ENCODE measurements around the gene TSEN15. TPM values are rescaled to one million over a fixed set of nuclear protein-coding genes. Genes with fewer than 3 reads are reported as not detected.
A peak's percentile ranks its signal among the peaks of the same experiment; 100 is the strongest.

Gene TSEN15
- total RNA-seq, 1 experiment from 2014 or later: 97.5 TPM

- no peak for DNase-seq (ENCODE audit: unreplicated experiment)
- TF ChIP-seq CTCF (IDR thresholded peaks at IDR 0.05; ENCODE audit: unreplicated experiment): no peak
- POLR2A ChIA-PET: interaction anchor here (0.9 kb wide), 1 partner anchor 63 kb away, joined by 3 read pairs; no protein-coding TSS in a partner anchor
- H3K4me1 Mint-ChIP-seq (ENCODE audit: insufficient read depth, unreplicated experiment): peaks cover 6% of the 10 kb centered on the region
- H3K27ac Mint-ChIP-seq (ENCODE audit: low read depth, unreplicated experiment): no peak overlapping the region
- H3K4me3 Mint-ChIP-seq (ENCODE audit: unreplicated experiment): no peak overlapping the region
- CTCF ChIA-PET: interaction anchor here (0.7 to 1.6 kb wide), 3 partner anchors 29 to 571 kb away, joined by 3 read pairs; no protein-coding TSS in a partner anchor
- no peaks in the 10 kb centered on the region for H3K36me3 Mint-ChIP-seq (ENCODE audit: insufficient read depth, unreplicated experiment)
- intact Hi-C loops (cut with micrococcal nuclease): no loop called here
- no TSS peak for BruUV-seq (replicated peaks)
- H3K27me3 Mint-ChIP-seq (ENCODE audit: insufficient read depth, unreplicated experiment): no peaks in the 10 kb centered on the region
- H3K9me3 Mint-ChIP-seq (ENCODE audit: unreplicated experiment): no peaks in the 10 kb centered on the region
These were observed 63.4 kb downstream of the TSEN15 start for GRCh38 chr1:184114818-184115398.

GRCh38 chr1:184116287-184116686 lies 64.8 kb downstream of the TSEN15 start:
- no peaks in the 10 kb centered on the region for H3K9me3 Mint-ChIP-seq (ENCODE audit: unreplicated experiment)
- H3K27me3 Mint-ChIP-seq (ENCODE audit: insufficient read depth, unreplicated experiment): no peaks in the 10 kb centered on the region
- no peak overlapping the region for H3K4me3 Mint-ChIP-seq (ENCODE audit: unreplicated experiment)
- H3K36me3 Mint-ChIP-seq (ENCODE audit: insufficient read depth, unreplicated experiment): no peaks in the 10 kb centered on the region
- CTCF ChIA-PET: interaction anchor here (0.6 to 1.3 kb wide), 4 partner anchors 40 to 570 kb away, joined by 3 read pairs; no protein-coding TSS in a partner anchor
- BruUV-seq (replicated peaks): no TSS peak
- TF ChIP-seq CTCF (IDR thresholded peaks at IDR 0.05; ENCODE audit: unreplicated experiment): no peak
- POLR2A ChIA-PET: no interaction called here
- no peak overlapping the region for H3K27ac Mint-ChIP-seq (ENCODE audit: low read depth, unreplicated experiment)
- H3K4me1 Mint-ChIP-seq (ENCODE audit: insufficient read depth, unreplicated experiment): peaks cover 6% of the 10 kb centered on the region
- intact Hi-C loops (cut with micrococcal nuclease): no loop called here
- DNase-seq (ENCODE audit: unreplicated experiment): no peak

GRCh38 chr1:184118046-184118445 lies 66.5 kb downstream of the TSEN15 start:
- no TSS peak for BruUV-seq (replicated peaks)
- Mint-ChIP-seq H3K4me1 (ENCODE audit: insufficient read depth, unreplicated experiment) (peaks cover 6% of the 10 kb centered on the region), H3K27me3 (ENCODE audit: insufficient read depth, unreplicated experiment) (no peaks in the 10 kb centered on the region), H3K36me3 (ENCODE audit: insufficient read depth, unreplicated experiment) (no peaks in the 10 kb centered on the region), H3K4me3 (ENCODE audit: unreplicated experiment) (no peak overlapping the region), H3K9me3 (ENCODE audit: unreplicated experiment) (no peaks in the 10 kb centered on the region), H3K27ac (ENCODE audit: low read depth, unreplicated experiment) (peak overlapping the region; percentile 50)
- ChIA-PET POLR2A (no interaction called here), CTCF (no interaction called here)
- peak; percentile 78 for DNase-seq (ENCODE audit: unreplicated experiment)
- TF ChIP-seq CTCF (IDR thresholded peaks at IDR 0.05; ENCODE audit: unreplicated experiment): no peak
- intact Hi-C loops (cut with micrococcal nuclease): no loop called here

Other genes starting within 250 kb of the TSEN15 start
- gene RGL1, start 246.6 kb upstream of the TSEN15 start, total RNA-seq (2022): 2.1 and 2.3 TPM in 2 replicates
- 0.26 and 0.27 TPM in 2 replicates for gene COLGALT2, start 14.0 kb upstream of the TSEN15 start, total RNA-seq (2022)

All from MCF 10A (cell line).